Glomerular visceral epithelial cell (primary cell): ENCODE measurements around the gene RPS6KA5.
A peak's percentile ranks its signal among the peaks of the same experiment; 100 is the strongest.
"Not testable (repeated sequence)": the region's sequence is repeated elsewhere in the genome, so short reads cannot be mapped to it uniquely, and the experiment has no call there.

Experiments
- DNase-seq: peaks from one replicate; pipeline ENCODE4 v3.0.0-alpha.2; 2016; ENCODE audit errors: extremely low spot score

The RPS6KA5 gene

DNA sequence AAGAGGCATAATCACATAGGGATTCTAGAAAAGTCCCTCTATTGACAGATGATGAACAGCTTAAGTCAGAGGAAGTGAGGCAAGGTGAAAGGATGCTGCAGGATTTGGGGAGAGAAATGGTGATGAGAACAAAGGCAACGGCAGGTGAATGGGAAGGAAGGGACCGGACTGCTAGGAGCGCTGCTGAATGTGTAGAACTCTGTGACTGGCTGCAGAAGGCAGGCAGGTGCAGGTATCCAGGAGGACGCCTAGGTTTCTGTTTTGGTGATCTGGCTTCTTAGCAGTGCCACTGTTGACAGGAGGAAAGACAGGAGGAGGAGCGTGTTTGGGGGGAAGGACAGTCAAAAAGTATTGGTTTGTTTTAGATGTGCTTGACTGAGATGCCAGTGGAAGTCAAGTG lies 185.8 kb downstream of the RPS6KA5 start:
- DNase-seq, result no peak

DNA sequence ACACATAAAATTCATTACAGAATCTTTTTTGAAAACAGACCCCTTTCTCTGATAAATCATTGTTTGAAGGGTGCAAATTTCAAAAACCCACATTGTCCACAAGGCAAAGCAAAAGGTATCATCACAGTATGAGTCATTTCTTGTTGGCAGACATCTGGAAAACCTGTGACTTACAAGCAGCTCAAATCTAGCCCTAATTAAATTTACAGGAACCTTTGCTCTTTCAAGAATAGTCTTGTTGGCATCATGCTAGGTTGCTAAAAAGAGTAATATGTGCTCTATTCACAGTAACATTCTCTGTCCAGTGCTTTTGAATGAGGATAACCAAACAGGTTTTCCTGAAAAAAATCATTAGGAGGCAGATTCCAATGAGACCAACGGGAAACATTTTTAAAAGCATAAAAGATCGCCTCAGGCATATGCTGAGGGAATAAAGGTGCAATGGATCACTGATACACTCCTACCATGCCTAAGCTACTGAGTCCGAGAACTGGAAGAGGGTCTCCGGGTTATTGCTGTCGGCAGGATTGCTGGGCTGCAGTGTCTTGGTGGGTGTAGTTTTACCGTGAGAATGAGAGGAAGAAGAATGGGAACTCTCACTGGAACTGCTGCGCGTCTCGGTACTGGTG lies 188.7 kb downstream of the RPS6KA5 start:
- DNase-seq, result peak; percentile 41

DNA sequence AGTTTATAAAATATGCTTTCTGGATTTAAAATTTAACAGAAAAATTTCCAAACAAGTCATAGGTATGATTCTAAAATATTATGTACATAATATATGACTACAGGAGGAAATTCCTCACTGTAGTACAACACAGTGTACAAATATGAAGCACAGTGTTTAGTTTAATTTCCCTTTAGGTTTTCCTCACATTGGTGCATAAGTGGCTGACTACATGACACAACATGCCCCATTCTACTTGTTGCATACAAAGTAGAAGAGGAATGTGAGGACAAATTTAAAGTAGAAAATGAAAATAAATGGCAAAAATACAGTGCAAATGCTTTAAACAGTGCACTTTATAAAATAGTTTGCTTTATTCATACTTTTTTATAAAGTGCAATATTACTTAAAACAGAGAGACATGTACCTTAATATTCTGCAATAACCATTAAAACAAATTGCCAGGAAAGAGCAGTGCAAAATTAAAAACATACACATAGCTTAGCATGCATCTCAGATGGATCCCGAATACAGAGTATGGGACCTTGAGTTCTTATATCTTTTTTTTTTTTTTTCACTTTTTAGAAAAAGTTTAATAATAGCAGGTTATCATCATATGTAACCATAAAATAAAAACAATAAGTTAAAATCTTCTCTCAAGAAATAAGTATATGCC lies 189.4 kb downstream of the RPS6KA5 start:
- no peak for DNase-seq

DNA sequence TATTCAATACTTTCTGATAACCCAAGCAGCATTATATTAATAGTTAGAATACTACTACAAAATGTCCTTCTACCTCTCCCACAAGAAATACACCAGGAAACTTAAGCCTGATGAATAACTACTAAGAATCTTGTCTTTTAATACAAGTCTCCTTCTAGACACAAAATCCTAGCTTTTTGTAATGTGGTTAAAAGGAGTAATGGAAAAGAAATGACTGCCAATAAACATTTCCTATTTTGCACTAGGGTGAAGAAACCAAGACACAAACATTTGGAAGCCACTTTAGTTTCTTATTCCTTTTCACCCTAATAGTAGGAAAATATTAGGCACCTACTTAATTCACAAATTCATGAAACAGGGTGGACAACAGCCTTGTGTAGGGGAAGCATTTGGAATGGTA lies 192.9 kb downstream of the RPS6KA5 start:
- no peak for DNase-seq

DNA sequence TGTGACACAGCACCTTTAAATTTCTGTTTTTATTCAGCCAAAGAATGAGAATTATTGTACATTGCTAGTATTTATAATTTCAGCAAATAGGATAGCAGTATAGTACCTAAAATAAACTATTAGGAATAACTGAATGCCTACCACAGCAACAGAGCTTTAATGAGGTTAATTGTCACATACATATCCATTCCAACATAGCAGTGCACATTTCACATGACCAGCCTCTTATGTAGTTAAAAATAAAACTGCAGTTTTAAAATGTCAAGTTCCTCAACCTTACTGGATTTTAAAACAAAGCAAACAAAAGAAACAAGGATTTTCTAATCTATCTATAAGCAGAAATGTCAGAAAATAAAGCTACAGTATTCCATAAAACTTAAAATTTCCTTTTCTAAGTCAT lies 193.6 kb downstream of the RPS6KA5 start:
- DNase-seq, result no peak

DNA sequence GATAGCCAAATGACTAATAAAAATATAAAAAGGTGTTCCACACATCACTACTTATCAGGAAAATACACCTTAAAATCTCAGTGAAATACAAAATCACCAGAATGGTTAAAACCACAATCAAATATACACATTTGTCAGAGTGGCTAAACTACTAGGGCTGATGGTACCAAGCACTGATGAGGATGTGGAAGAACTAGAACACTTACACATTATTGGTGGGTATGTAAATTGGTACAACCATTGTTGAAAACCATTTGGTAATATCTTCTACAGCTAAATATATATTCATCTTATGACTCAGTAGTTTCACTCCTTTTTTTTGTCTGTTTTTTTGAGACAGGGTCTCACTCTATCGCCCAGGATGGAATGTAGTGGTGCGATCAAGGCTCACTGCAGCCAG lies 195.7 kb downstream of the RPS6KA5 start:
- DNase-seq, result no peak

DNA sequence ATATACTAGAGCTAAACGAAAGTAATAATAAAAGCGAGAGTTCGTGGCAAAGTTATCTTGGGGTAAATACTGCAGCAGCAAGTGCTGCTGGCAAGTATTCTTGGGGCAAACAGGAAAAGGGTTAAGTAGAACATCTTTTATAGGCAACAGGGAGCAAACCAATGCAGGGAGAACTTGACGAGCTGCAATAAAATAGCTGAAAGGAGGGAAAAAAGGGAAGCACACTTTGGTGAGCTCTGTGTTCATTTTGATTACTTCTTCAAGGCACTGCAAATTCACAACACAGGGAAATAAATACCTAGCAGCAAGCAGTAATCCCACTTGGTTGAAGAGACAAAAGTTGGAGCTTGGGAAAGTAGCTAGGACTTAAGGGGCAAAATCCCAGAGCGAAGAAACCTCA lies 201.9 kb downstream of the RPS6KA5 start:
- no peak for DNase-seq

DNA sequence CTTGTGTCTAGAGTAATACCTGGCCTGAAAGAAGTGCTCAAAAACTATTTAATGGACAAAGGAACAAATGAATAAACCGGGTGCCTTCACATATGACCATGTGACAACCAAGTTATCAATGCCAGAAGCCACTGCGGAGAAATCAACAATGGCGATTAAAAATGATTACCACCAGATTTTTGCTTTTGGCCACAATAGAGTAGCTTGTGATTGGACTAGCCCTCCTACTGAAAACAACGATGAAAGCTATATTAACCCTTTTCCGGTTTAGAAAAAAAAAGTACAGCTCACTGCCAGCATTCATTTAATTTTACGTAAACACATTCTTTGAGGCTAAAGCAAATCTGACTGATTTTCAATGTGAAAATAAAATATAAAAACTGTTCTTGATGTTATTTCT lies 202.6 kb downstream of the RPS6KA5 start:
- DNase-seq, result no peak

DNA sequence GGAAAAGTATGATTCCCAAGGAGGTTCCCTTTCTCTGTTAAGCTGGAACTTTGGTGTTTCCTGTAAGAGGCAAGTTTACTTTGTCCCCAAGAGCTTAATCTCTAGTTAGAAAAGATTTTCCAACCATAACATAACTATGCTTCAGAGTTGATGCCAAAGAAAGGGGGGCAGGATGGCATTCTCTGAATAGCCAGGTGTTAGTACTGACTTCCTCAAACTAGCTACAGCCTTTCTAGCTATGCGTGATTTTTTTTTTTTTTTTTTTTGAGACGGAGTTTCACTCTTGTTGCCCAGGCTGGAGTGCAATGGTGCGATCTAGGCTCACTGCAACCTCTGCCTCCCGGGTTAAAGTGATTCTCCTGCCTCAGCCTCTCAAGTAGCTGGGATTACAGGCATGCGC lies 204.3 kb downstream of the RPS6KA5 start:
- DNase-seq, result not testable (repeated sequence)

DNA sequence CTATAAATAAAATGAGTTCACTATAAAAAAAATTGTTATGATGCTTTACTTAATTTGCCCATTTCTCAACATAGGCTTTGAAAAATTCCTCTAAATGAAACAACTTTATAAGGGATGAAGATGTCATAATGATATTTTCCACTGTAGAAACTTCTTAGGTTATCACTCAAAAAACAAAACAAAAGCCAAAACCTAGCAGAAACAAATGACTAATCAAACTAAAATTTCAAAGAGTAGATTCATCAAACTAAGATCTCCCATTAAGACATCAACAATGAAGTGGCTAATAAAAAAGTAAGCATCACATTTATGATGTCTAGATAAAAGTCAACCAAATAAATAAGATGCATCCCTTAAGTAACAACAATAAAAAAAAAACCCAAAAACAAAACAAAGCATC lies 207.3 kb downstream of the RPS6KA5 start:
- no peak for DNase-seq

DNA sequence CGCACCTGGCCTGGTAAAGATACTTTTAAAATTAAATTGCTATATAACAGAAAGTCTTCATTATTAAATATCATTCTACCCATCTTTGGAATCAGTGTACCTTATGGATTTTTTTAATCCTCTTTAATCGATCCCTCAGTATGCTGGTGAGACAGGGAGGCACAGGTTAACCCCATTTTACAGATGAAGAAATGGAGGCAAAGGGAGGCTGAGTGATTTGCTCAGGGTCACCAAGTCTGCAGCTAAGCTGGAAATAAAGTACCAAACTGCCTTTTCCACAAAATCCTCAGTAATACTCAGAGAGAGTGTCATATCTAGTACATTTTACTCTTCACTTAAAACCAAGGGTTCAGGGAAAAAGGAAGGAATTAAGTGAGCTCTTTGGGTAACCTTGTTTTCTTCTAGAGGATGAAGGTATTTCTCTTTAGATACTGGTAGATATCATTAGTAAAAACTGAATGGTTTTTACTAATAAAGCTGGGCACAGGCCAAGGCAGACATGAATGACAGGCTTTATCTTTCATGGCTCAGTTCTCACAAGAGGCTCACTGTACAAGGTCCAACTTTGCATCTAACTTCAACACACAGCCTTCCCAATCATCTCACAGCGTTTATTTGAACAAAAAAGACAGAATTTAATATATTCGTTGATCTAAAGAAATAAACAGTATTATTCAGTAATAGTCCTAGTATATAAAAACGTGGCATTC lies 209.0 kb downstream of the RPS6KA5 start:
- no peak for DNase-seq

DNA sequence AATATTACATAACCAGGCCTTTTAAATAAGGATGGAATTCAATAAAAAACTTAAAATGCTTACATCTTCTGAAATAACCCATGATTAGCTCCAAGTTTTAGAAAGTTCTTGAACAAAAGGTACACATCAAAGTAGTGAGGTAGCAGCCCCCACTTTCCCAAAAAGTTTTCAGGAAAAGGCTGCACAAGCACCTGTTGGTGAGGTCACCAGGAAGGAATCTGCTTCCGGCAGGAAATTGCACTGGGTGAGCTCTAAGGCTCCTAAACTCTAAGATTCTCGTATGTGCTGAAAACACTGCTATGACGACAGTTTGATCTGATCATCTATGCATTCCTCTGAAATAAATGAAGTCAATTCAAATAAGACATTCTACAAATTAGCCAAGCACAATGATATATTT lies 210.0 kb downstream of the RPS6KA5 start:
- DNase-seq, result peak; percentile 80

DNA sequence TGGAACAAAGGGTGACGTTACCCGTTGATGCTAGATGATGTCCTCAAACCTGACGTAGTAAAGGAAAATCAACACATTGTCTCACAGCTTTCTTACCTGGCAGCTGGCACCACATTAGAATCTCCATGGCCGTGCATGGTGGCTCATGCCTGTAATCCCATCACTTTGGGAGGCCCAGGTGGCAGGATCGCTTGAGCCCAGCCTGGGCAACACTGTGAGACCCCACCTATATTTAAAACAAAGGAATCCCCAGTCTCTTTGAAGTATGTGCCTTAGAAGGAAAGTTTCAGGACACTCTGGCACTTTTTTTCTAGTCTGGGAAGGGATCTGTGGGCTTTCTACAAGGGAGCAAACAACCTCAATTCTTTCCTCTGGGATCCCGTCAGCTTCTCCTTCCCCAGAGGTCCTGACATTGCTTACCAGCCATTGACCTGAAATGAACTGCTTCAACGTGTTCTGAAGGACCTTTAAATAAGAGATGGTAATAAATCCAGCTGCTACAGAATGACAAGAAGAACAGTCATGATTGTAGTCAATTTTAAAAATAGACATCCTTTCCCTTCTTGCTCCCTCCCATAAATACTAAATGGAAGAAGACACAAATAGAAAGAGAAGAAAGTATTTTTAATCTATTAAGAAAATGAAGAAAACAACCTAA lies 210.5 kb downstream of the RPS6KA5 start:
- DNase-seq, result no peak

DNA sequence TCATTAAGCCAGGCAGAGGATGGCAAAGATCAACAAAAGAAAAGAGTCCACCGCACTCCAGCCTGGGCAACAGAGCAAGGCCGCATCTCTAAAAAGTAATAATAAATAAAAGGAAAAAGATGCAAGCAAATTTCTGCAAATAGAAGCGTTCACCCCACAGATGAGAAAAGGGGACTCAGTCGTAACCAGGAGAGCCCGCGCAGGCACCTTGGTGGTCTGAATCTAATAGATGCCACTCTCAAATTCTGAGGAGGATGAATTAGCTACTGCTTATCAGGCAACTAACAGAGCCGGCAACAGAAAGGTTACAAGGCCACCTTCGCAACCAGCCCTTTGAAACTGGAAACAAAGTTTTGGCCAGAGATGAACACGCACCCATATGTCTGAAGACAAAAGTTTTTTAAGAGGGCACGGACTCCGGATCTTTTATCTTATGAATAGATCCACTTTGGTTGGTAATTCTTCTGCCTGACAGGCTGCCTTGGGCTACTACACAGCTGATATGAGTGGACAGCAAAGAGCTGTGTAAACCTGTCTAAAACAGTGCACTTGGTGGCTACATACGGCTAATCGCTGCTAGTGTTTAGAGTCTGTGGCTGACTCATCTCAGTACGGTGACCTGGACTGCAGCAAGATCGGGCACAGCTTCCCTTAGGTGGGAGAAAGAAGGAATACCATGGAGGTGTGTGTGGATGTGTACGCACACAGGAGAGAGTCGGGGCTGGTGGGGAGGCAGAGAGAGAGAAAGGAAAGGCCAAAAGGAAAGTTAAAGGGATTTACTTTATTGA lies 211.3 kb downstream of the RPS6KA5 start:
- no peak for DNase-seq

DNA sequence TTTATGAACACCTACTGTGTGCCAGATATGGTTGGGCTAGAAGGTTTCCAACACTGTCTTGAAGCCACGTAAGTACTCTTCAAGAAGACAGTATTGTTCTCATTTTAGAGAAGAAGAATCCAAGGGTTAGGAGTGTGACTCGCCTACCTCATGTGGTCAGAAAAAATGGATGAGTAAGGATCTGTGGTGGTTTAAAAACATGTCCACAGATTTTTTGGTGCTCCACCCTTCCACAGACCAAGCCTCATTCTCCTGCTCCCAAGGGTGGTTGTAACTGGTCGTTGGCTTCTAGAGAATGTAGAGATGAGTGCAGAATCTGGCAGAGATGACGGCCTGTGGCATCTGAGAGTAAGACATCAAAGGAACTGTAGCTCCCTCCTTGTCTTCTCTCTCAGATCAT lies 213.9 kb downstream of the RPS6KA5 start:
- peak; percentile 53 for DNase-seq

DNA sequence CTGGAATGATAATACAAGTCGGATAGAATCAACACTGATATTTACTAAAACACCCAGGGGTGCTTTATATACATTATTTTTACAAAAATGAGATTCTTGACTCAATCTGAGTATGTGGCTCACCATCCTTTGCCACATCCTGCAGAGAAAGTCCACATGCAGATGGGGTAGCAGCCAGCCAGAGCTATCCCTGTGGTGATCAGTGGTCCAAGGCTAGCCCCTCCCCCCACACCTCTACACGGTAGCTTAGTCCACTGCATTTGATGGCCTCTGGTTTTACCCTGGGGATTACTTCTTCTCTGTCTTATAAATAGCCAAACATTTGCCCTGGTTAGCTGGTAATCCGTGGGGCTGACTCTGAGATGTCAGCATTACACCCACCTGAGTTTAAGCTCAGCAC lies 216.1 kb downstream of the RPS6KA5 start:
- no peak for DNase-seq

DNA sequence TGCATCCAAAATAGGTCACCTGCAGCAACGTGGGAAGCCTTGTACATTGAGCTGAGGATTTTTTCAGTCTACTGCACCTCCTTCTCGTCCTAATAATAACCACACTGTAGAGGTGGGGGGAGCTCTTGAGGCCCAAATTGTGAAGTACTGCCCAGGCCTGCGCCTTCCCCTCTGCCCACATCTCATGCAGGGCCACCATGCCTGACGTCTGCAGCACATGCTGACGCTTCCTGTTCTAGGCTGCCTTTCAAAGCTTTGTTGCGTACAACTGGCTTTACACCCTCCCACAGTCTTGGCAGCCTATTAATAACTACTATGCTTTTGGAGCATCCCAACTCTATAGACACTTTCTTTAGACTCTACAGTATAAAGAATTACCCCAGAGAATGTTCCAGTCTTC lies 217.7 kb downstream of the RPS6KA5 start:
- no peak for DNase-seq

DNA sequence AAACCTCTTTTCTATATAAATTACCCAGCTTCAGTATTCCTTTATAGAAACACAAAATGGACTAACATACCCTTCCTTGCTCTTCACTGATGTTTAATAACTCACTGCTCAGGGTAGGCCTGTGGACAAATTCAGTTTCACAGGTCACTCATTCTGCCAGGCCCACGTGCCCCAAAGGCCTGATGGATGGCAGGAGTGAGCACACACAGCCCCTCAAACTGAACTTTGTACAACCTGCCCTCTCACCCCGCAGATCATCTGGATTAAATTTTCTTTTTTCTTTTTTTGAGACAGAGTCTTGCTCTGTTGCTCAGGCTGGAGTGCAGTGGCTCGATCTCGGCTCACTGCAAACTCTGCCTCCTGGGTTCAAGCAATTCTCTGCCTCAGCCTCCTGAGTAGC lies 219.8 kb downstream of the RPS6KA5 start:
- not testable (repeated sequence) for DNase-seq

DNA sequence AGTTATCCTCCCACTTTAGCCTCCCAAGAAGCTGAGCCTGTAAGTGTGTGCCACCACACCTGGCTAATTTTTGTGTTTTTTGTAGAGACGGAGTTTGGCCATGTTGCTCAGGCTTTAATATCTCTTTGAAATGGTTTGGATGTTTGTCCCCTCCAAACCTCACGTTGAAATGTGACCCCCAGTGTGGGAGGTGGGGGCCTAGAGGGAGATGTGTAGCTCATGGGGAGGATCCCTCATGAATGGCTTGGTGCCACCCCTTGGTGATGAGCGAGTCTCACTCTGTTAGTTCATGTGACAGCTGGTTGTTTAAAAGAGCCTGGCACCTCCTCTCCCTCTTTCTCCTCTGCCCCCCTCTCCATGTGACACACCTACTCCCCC lies 220.6 kb downstream of the RPS6KA5 start:
- no peak for DNase-seq

DNA sequence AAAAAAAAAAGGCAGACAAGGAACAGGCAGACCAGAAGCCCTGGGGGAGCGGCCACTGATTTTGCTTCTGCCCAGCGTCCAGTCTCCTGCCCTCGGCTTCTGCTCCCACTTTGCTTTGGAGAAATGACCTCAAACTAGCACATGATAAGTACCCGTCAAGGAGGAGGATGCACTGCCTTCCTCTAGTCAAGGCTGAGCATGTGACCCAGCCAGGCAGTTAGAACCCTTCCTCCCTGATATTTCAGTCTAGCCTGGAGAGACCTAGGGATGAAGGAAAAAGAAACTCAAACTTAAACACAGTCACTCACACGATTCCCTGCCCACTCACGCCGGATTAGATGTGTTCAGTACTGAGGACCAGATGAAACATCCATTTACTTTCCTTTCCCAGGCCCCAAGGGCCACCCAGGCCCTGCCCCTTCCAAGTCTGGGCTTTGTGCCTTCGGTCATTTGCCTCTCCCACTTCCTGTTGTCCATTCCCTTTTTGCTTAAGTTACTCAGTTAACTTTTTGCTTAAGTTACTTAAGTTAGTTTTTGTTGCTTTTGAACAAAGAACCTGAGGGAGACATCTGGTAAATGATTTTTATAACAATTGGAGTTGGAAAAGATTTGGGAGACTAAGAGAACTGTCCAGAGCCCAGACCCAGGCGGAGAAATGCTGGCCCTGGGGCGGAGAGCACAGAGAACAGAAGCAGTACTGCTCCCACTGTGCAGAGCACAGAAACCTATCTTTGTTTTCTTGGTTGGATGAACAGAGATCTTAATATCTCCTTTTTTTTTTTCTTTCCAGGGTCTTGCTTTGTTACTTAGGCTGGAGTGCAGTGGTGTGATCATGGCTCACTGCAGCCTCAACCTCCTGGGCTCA lies 221.2 kb downstream of the RPS6KA5 start:
- DNase-seq, result no peak

DNA sequence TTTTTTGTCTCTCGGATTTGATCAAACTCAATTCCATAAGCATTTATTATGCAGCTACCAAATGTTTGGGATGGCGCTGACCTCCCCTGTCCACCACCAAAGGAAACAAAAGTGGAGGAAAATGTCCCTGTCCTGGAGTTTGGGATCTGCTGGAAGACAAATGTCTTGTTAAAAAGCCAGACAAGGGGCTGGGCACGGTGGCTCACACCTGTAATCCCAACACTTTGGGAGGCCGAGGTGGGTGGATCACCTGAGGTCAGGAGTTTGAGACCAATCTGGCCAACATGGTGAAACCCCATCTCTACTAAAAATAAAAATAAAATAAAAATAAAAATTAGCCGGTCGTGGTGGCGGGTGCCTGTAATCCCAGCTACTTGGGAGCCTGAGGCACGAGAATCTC lies 221.9 kb downstream of the RPS6KA5 start:
- not testable (repeated sequence) for DNase-seq
